ENCODE data around the gene ERCC6L.

- TF ChIP-seq CTCF (IDR thresholded peaks at IDR 0.05) (no peak), EZH2 (IDR thresholded peaks at IDR 0.05; ENCODE audit: borderline replicate concordance, insufficient read depth, low read depth, low read length, poor library complexity, severe bottlenecking) (no peak)
Measured at GRCh38 chrX:72216973-72217372, 21.9 kb downstream of the ERCC6L start.
